GM19455 (cell line): ENCODE results near the gene RANBP1.

Source experiments
- ATAC-seq: cut with Tn5 transposase; IDR thresholded peaks from one replicate; pipeline ENCODE4 v1.9.1; 2021; ENCODE audit not compliant: unreplicated experiment

RANBP1 gene

DNA sequence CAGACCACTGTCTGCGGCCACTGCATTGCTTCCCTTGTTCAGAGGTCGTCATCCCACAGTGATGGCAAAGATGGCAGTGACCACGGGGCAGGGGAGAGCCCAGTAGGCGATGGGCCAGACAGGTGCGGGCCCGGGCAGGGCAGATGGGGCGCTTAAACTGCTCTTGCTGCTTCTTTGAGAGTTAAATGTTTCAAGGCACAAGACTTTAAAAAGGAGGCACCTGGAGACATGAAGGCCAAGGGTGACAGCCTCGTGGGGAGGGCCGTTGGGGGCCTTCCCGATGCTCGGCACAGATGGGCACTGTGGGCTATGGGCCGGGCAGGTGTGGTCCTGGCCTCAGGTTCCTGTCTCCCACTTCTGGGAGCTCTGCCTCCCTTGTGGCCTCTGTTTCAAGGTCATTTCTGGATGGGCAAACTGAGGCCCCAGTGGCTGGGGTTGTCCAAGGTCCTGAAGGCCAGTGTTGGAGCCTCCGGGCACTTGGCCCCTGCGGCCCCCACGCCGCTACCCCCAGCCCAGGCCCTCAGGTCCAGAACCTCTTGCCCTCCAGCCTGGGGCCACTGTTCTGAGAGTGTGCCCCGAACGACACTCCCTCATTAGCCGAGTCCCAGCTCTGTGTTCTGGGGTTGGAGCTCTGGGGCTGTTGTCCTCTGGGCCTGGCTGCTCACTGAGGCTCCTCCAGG, 51.9 kb downstream of the RANBP1 start:
- no peak for ATAC-seq

DNA sequence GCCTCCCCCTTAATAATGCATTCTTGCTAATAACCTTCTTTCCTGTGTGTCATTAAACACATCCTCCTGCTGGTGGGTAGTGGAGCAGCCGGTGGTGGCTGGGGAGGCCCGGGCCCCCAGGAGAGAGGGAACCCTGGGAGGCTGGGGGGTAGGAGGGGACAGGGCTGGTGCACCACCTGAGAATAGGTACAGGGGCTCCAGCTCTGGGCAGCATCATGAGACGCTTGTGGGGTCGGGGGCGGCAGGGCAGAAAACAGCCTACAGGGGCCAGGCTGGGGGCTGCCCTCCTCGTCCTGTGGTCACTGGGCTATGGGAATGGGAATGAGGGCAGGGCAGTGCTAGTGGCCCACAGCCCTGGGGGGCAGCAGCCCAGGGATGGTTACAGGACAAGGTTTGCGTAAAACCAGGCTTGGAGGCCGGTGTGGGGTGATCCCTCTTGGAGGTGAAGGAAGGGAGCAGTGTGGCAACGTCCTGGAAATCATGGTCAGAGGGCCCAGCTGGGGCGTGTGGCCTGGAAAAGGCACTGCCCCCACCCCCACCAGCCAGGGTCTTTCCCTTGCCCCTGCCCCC, 53.4 kb downstream of the RANBP1 start:
- no peak for ATAC-seq

DNA sequence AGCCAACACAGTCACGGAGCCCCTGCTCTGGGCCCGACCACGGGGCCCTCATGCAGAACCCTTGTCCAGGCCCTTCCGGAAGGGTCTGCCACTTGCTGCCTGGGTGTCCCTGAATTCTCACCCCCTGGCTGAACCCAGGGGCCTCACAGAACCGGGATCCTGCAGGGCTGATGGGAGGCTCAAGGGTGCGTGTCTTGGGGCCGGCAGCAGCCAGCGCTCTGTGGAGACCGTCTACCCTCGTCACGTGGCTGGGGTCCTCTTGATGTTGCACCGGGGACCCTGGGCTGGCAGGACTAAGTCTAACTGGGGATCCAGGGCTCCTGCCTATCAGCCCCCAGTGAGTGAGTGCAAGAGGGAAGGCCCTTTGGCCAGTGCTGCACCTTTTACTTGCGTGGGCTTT, 54.3 kb downstream of the RANBP1 start:
- ATAC-seq, result no peak

DNA sequence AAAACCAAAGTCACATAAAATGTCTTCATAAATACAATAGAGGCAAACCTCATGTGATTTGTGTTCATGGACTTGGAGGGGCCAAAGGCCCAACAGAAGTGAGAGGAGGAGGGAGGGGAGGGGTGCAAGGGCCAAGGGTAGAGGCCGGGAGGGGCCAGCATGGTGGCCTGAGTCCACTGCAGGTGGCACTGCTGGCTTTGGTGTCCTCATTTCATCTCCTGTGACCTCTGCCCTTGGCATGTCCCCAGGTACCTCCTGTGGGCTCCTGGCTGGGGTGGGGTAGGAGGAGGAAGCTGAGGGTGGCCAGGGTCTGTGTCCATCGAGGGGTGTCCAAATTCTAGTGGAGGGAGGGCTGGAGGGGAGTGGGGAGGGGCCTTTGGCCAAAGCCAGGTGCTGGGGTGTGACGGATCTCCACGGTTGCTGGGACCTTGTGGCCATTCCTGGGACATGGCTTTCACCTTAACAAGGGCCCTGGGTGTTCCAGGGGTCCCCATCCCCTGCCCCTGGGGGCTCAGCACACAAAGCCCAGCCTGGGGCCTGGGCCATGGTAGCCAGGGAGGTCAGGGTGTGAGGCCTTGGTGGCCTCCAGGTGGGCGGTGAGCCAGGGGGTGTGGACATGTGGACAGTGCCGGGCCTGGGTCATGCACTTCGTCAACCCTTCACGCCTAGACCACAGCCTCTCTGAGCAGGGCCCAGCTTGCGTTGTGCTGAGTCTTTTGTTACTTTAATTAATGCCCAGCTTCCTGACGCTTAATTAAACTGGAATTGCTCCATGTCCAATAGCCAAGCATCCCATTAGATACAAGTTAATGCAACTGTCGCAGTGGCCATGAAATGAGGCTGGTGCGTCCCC, 55.6 kb downstream of the RANBP1 start:
- no peak for ATAC-seq

DNA sequence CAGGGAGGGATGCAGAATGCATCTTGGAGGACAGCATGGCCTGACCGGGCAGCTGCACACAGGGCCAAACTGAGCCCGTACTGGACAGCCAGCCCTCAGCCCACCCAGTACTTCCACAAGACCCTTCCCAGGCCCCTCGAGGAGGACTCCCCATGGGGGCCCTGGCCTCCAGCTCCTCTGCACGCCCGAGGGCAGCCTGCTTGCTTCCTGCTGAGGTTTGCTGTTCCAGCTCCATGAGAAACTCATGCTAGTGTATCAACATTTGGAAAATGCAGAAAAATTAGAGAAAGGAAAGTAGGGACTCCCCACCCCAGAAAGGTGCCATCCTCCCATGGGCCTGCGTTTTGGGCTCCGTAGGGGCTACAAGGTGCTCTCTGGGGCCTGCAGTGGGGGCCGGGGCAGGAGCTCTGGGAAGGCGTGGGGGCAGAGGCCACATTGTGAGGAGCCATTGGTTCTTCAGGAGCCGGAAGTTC, 56.3 kb downstream of the RANBP1 start:
- no peak for ATAC-seq

- ATAC-seq, result no peak
These were observed 57.3 kb downstream of the RANBP1 start for GRCh38 chr22:20173246-20173645.

- ATAC-seq, result no peak
These were observed 57.9 kb downstream of the RANBP1 start for GRCh38 chr22:20173772-20174171.

DNA sequence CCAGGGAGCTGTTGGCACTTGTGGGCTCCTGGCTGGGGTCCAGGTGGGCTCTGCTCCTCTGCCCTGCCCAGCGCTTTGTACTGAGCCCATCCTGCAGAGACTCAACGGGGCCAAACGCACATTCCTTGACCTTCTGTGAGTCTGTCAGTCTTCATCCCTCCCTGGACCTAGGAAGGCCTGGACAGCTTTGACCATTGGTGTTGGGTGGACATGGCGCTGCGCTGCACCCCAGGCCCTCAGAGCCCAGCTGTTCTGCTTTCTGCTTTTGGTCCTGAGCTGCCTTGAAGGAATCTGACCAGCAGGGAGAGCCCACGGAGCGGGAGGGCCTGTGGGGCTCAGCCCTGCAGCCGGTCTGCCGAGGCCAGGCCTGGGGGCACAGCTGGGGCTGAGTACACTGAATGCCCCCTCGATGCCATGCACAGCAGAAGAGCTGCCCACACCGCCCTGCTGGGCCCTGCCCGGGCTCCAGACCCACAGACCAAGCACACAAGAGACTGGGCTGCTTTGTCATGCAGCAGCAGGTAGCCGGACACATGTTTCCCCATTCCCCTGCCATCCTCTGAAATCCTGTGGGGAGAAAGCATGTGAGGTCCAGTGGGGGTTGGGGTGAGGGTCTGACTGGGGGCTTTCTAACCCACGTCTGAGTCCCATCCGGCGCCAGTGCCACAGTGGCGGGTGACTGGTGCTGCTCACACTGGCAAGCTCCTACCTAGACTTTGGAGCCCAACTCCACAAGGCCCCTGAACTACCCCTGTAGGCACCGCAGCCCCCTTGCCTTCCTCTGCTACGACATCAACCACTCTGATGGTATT, 59.1 kb downstream of the RANBP1 start:
- ATAC-seq, result no peak

DNA sequence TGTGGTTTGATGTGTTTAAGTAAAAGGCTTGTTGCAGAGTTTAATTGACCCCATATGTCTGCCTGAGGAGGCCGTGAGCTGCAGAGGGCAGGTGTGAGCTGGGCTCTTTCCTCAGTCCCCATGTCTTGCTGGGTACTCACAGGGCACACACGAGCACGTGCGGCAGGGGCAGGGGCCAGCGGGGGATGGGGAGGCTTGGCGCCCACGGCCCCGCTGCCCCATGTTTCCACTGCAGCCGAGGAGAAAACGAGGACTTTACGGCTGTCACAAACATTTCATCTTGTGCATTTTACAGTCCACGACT, 59.6 kb downstream of the RANBP1 start:
- no peak for ATAC-seq

DNA sequence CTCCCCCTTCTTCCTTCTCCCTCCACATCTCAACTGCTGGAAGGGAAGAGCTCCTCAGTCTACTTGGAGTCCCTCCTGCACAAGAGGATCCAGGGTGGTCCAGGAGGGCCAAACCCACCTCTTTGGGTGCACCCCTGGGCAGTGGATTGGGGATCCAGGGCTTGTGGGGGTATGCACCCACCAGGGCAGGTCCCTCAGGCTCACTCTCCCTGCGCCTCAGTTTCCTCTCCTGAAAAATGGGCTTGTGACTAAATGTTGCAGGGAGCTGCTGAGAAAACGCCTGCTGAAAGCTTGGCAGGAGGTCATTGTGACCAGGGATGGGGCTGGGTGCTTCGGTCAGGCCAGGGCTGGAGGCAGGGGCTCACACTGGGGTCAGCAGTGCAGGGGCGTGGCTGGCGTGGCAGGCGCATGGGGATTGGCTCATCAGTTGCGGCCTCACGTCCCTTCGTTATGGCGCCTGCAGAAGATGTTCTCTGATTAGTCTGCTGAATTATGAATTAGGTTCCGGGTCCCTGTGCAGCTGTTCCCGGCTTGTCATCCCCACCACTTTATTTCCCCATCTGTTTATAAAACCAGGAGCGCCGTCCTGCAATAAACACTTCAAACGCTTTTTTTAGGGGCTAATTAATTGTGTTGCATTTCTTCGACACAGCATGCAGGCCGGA, 60.6 kb downstream of the RANBP1 start:
- no peak for ATAC-seq
